Endodermal cell (in vitro differentiated cells): Measurements from ENCODE around the gene INO80B. TPM values are rescaled to one million over a fixed set of nuclear protein-coding genes. Genes with fewer than 3 reads are reported as not detected.

ENCODE experiments used
- DNase-seq: peaks from one replicate; pipeline ENCODE4 v3.0.0-alpha.2; 2017
- H3K27ac ChIP-seq: 2 replicates; pipeline ENCODE4 v1.5.1; 2013; ENCODE audit warnings: mild to moderate bottlenecking, low read depth, low read length, moderate library complexity
- H3K27me3 ChIP-seq: 2 replicates; pipeline ENCODE4 v1.6.1; 2013; ENCODE audit warnings: mild to moderate bottlenecking, low read length, moderate library complexity; ENCODE audit not compliant: insufficient read depth, control insufficient read depth, poor library complexity, severe bottlenecking
- H3K36me3 ChIP-seq: 2 replicates; pipeline ENCODE4 v1.7.0; 2013; ENCODE audit warnings: mild to moderate bottlenecking, low read length, moderate library complexity; ENCODE audit not compliant: control insufficient read depth, insufficient read depth
- H3K4me1 ChIP-seq: one replicate; pipeline ENCODE4 v1.7.0; 2013; ENCODE audit warnings: low read length; ENCODE audit not compliant: control insufficient read depth, insufficient read depth
- H3K4me3 ChIP-seq: 2 replicates; pipeline ENCODE4 v1.5.1; 2013; ENCODE audit warnings: mild to moderate bottlenecking, low read length, moderate library complexity
- H3K9ac ChIP-seq: 2 replicates; pipeline ENCODE4 v1.6.1; 2013; ENCODE audit warnings: mild to moderate bottlenecking, low read length, moderate library complexity; ENCODE audit not compliant: poor library complexity, severe bottlenecking; ENCODE audit errors: extremely low read depth
- H3K9me3 ChIP-seq: 2 replicates; pipeline ENCODE4 v1.6.1; 2013; ENCODE audit warnings: mild to moderate bottlenecking, low read length, moderate library complexity; ENCODE audit not compliant: control insufficient read depth
- H3K27ac Mint-ChIP-seq: 2 replicates; pipeline ENCODE4 v1.8.0; 2020; ENCODE audit warnings: mixed read lengths
- H3K27me3 Mint-ChIP-seq: 2 replicates; pipeline ENCODE4 v1.8.0; 2021; ENCODE audit warnings: mild to moderate bottlenecking, mixed read lengths; ENCODE audit not compliant: insufficient read depth
- H3K36me3 Mint-ChIP-seq: 2 replicates; pipeline ENCODE4 v1.8.0; 2020; ENCODE audit warnings: low read depth, mixed read lengths
- H3K4me1 Mint-ChIP-seq: 2 replicates; pipeline ENCODE4 v1.8.0; 2020; ENCODE audit warnings: mixed read lengths
- H3K4me3 Mint-ChIP-seq: 2 replicates; pipeline ENCODE4 v1.8.0; 2020; ENCODE audit warnings: mild to moderate bottlenecking, moderate library complexity, mixed read lengths
- H3K9me3 Mint-ChIP-seq: 2 replicates; pipeline ENCODE4 v1.8.0; 2020; ENCODE audit warnings: mild to moderate bottlenecking, mixed read lengths
- WGBS, 2 experiments: methylation state at CpG; one replicate each; pipeline versions ENCODE4 v1.1.5 to v1.1.7; 2013; ENCODE audit warnings: missing lambda C conversion rate in 2 of 2, mixed read lengths in 1 of 2; ENCODE audit not compliant: insufficient coverage in 1 of 2, insufficient read length in 1 of 2; 5-methylcytosine and 5-hydroxymethylcytosine counted together
- total RNA-seq, 2 donors: library from RNA; stranded (reverse); fragmentation: NEBNext Ultra II Directional in 1 of 2; extraction: Animal tissue kit (Norgen Biotek cat#: 25700) in 1 of 2; gene quantifications; 2 replicates in 1 of 2; 3 replicates in 1 of 2; pipeline ENCODE4 v1.2.1, GENCODE V29; 2021
- TF ChIP-seq, protein P1 (sequence below): fragments of 200-600 bp; sonication (generic); conservative IDR thresholded peaks from 2 replicates; pipeline ENCODE4 v1.5.0; 2021; ENCODE audit warnings: antibody characterized with exemption, mild to moderate bottlenecking

The INO80B gene
- total RNA-seq, 2 donors from 2014 or later: 23.9 to 38.8 TPM

DNA sequence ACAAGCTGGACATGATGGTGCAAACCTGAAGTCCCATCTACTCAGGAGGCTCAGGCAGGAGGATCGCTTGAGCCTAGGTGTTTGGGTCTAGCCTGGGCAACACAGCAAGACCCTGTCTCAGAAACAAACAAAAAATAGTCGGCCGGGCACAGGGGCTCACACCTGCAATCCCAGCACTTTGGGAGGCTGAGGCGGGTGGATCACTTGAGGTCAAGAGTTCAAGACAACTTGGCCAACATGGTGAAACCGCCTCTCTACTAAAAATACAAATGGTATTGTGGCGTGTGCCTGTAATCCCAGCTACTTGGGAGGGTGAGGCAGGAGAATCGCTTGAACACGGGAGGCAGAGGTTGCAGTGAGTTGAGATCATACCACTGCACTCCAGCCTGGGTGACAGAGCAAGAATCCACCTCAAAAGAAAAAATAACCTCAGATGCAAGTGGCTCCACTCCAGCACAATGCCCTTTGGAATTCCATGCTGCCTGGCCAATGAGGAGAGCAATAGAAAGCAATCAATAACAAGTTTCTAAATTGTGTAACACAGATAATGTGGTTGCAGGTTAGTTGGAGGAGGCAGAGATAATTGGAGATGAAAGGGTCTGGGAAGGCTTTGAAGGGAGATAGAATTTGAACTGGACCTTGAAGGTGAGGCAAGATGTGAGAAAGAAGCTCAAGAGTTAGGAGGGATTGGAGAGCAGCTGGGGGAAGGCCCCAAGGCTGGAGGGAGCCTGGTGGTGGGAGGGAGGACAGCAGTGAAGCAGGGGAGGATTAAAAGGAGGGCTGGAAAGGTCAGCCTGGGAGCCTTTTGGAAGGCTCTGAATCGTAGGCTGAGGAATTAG lies 34.0 kb downstream of the INO80B start:
- Histone ChIP-seq H3K36me3 (peaks cover 28% of the 10 kb centered on the region), H3K27ac (no peak overlapping the region), H3K4me1 (no peaks in the 10 kb centered on the region), H3K27me3 (no peaks in the 10 kb centered on the region), H3K4me3 (no peak overlapping the region), H3K9ac (no peak overlapping the region), H3K9me3 (no peaks in the 10 kb centered on the region)
- Mint-ChIP-seq H3K36me3 (peaks cover 43% of the 10 kb centered on the region), H3K27me3 (no peaks in the 10 kb centered on the region), H3K4me1 (no peaks in the 10 kb centered on the region), H3K9me3 (no peaks in the 10 kb centered on the region), H3K4me3 (no peak overlapping the region), H3K27ac (peak overlapping the region; percentile 4)
- no peak for DNase-seq
- WGBS, 2 experiments: 92 to 95% methylated on average over 7 to 9 of the region's 9 CpGs
- TF ChIP-seq, protein P1, sequence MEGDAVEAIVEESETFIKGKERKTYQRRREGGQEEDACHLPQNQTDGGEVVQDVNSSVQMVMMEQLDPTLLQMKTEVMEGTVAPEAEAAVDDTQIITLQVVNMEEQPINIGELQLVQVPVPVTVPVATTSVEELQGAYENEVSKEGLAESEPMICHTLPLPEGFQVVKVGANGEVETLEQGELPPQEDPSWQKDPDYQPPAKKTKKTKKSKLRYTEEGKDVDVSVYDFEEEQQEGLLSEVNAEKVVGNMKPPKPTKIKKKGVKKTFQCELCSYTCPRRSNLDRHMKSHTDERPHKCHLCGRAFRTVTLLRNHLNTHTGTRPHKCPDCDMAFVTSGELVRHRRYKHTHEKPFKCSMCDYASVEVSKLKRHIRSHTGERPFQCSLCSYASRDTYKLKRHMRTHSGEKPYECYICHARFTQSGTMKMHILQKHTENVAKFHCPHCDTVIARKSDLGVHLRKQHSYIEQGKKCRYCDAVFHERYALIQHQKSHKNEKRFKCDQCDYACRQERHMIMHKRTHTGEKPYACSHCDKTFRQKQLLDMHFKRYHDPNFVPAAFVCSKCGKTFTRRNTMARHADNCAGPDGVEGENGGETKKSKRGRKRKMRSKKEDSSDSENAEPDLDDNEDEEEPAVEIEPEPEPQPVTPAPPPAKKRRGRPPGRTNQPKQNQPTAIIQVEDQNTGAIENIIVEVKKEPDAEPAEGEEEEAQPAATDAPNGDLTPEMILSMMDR: peak; percentile 25

DNA sequence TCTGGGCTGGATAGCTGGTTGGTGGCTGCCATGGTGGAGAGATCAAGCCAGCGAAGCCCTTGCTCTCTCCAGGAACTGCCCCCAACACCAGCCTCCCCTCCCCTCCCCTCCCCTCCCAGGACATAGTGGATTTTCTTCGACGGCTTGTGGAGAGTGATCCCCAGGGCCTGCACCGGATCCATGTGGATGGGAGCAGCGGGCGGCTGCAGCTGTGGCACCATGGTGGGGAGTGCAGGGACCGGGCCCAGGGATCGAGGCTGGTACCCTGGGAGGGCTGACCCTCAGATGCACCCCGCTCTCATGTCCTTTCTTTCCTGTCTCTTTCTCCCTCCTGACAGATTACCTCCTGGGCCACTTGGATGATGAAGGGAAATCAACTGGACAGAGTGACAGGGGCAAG lies 35.0 kb downstream of the INO80B start:
- DNase-seq: no peak
- H3K9ac ChIP-seq: no peak overlapping the region
- no peaks in the 10 kb centered on the region for H3K27me3 ChIP-seq
- Mint-ChIP-seq H3K4me1 (no peaks in the 10 kb centered on the region), H3K9me3 (no peaks in the 10 kb centered on the region), H3K27me3 (peaks cover under 1% of the 10 kb centered on the region), H3K27ac (no peak overlapping the region), H3K4me3 (no peak overlapping the region), H3K36me3 (peaks cover 49% of the 10 kb centered on the region)
- H3K4me3 ChIP-seq: no peak overlapping the region
- 93 to 94% methylated on average over 3 to 9 of the region's 9 CpGs for WGBS, 2 experiments
- H3K27ac ChIP-seq: no peak overlapping the region
- TF ChIP-seq, protein P1: no peak
- no peaks in the 10 kb centered on the region for H3K4me1 ChIP-seq
- H3K36me3 ChIP-seq: peaks cover 34% of the 10 kb centered on the region
- H3K9me3 ChIP-seq: no peaks in the 10 kb centered on the region

DNA sequence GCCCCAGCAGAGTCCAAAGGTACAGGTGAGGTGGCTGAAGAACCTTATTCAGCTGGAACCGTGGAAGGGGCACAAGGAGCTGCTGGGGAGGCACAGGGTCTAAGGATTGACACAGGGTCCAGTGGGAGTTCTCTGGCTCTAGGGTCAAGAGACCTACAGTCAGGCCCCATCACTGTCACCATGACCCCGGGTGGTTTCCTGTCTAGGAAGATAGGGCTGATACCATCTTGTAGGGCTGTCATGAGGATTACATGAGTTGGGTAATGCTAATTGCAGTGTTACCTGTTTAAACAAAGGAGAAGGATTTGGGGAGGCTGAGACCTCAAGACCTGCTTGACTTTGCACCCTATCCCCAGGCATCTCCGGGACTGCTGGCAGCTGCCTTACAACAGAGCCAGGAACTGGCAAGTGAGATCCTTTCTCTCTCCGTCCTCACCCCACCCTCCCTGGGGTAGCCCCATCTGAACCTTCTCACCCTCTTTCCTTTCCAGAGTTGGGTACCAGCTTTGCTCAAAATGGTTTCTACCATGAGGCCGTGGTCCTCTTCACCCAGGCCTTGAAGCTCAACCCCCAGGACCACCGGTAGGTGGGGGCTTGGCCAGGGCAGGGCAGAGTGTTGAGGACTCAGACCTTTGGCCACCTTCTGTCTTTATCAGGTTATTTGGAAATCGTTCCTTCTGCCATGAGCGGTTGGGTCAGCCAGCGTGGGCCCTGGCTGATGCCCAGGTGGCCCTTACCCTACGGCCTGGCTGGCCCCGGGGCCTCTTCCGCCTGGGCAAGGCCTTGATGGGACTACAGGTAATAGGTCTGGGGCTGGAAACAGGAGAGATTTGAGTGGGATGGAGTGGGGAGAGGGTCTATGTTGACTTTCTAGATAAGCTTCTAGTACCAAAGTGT lies 37.0 kb downstream of the INO80B start:
- peaks cover 37% of the 10 kb centered on the region for H3K36me3 Mint-ChIP-seq

More for the DNA sequence above, 37.0 kb downstream of the INO80B start:
- no peaks in the 10 kb centered on the region for H3K4me1 Mint-ChIP-seq
- no peak overlapping the region for H3K4me3 Mint-ChIP-seq
- H3K27ac Mint-ChIP-seq: no peak overlapping the region
- H3K27ac ChIP-seq: no peak overlapping the region
- TF ChIP-seq, protein P1: no peak
- WGBS, 2 experiments: 90 to 91% methylated on average over 10 to 12 of the region's 12 CpGs
- H3K9ac ChIP-seq: no peak overlapping the region
- no peaks in the 10 kb centered on the region for H3K4me1 ChIP-seq
- peaks cover 20% of the 10 kb centered on the region for H3K27me3 Mint-ChIP-seq
- H3K36me3 ChIP-seq: peaks cover 30% of the 10 kb centered on the region
- H3K9me3 Mint-ChIP-seq: no peaks in the 10 kb centered on the region
- peaks cover 14% of the 10 kb centered on the region for H3K27me3 ChIP-seq
- H3K9me3 ChIP-seq: no peaks in the 10 kb centered on the region
- no peak for DNase-seq
- no peak overlapping the region for H3K4me3 ChIP-seq
